Astrocyte (in vitro differentiated cells and primary cell): ENCODE data around the gene NOL4L.

Source experiments
- CTCF ChIP-seq: IDR thresholded peaks from 2 replicates; pipeline ENCODE4 v1.5.1; 2011; ENCODE audit warnings: low read depth, mild to moderate bottlenecking, inconsistent platforms, low read length, moderate library complexity; ENCODE audit not compliant: insufficient read depth
- EZH2 ChIP-seq: IDR thresholded peaks from 2 replicates; pipeline ENCODE4 v1.6.1; 2012; ENCODE audit warnings: mild to moderate bottlenecking, low read length, inconsistent platforms; ENCODE audit not compliant: insufficient read depth

GRCh38 chr20:32585011-32585585, at the start of gene NOL4L:
- TF ChIP-seq CTCF (no peak), EZH2 (no peak)
